ENCODE data around the gene MPND.

MPND gene

DNA sequence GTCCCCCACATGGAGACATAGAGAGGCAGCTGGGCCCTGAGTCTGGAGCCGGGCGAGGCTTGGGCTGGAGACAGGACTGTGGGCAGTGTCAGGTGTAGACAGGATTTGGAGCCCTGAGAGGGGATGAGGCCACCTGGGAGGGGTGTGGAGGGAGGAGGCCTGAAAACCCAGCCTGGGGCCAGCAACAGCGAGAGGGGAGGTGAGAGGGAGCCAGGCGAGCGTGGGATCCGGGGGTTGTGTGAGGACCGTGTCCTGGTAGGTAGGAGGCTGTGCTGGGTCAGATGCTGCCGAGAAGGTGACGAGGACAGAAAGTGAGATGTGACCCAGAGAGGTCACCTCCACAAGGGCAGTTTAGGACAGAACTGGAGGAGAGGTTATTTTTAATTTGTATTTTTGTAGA, 7.4 kb downstream of the MPND start:
- DNase-seq: no peak

DNA sequence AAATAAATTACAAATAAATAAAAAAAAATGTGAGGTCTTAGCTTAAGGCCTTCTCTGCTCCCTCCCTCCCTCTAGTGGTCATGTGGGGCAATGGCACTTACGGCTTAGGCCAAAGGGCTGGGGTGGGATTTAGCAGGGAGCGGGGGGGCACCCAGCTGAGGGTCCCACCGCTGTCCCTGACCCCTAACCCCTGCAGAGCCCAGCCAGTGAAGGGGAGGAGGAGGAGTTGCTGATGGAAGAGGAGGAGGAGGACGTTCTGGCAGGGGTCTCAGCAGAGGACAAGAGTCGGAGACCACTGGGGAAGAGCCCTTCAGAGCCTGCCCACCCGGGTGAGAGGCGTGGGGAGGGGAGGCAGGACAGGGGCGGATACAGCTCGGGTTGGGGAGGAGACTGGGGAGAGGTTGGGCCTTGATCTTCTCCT, 9.3 kb downstream of the MPND start:
- DNase-seq: peak; percentile 61

DNA sequence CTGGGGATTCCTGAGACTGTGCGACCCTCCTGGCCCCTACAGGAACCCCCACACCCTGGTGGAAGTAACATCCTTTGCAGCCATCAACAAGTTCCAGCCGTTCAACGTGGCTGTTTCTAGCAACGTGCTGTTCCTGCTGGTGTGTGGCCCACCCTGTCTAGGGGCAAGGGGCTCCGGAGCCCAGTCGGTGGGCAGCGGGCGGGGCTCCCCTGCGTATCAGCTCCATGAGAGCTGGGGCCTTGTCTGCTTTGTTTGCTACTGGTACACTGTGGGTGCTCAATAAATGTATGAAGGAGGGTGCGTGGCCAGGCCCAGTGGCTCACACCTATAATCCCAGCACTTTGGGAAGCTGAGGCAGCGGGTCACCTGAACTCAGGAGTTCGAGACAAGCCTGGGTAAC, 10.9 kb downstream of the MPND start:
- no peak for DNase-seq

DNA sequence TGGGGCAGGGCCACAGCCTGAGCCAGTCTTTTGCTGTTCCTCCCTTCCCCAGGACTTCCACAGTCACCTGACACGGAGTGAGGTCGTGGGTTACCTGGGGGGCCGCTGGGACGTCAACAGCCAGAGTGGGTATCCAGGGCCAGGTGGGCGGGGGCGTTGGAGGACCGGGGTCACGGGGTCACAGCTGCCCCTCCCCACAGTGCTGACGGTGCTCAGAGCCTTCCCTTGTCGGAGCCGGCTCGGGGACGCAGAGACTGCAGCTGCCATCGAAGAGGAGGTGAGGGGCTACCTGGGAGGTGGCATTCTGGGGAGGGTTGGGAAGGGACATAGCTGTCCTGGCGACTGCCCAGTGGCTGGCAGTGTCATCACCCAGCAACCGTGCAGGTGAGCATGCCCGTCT, 11.5 kb downstream of the MPND start:
- no peak for DNase-seq

DNA sequence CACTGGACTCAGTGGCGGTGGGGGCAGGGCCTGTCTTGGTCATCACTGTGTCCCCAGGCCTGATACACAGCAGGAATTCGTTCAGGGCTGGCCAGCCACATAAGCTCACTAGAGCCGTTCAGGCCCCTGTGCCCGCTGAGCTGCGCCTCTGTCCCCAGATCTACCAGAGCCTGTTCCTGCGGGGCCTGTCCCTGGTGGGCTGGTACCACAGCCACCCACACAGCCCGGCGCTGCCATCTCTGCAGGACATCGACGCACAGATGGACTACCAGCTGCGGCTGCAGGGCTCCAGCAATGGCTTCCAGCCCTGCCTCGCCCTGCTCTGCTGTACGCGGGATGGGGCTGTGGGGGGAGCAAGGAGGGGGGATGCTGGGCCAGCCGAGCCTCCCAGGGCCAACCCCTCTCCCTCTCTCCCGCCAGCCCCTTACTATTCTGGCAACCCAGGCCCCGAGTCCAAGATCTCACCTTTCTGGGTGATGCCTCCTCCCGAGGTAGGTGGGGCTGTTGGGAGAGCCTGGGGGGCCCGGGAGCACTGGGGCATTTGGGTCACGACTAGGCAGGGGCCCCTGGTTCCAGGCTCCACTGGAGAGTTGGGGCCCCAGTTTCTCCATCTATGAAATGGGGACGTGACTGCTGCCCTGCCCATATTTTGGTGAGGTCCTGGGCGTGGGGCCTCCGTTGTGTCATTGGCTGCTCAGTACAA, 13.9 kb downstream of the MPND start:
- no peak for DNase-seq

DNA sequence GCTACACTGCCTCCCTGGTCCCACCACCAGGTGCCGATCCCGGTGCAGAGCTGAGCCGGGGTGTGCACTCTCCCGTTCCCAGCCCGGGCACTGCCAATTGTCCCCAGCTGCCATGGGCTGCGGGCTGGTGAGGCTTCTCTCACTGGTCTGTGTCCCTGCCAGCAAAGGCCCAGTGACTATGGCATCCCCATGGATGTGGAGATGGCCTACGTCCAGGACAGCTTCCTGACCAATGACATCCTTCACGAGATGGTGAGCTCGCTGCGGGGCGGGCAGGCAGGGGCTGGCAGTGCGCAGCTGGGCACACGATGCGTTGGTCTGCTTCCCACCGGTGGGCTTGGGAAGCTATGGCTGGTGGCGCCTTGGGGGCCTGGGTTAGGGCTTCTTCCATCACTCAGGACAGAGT, 14.6 kb downstream of the MPND start:
- no peak for DNase-seq

DNA sequence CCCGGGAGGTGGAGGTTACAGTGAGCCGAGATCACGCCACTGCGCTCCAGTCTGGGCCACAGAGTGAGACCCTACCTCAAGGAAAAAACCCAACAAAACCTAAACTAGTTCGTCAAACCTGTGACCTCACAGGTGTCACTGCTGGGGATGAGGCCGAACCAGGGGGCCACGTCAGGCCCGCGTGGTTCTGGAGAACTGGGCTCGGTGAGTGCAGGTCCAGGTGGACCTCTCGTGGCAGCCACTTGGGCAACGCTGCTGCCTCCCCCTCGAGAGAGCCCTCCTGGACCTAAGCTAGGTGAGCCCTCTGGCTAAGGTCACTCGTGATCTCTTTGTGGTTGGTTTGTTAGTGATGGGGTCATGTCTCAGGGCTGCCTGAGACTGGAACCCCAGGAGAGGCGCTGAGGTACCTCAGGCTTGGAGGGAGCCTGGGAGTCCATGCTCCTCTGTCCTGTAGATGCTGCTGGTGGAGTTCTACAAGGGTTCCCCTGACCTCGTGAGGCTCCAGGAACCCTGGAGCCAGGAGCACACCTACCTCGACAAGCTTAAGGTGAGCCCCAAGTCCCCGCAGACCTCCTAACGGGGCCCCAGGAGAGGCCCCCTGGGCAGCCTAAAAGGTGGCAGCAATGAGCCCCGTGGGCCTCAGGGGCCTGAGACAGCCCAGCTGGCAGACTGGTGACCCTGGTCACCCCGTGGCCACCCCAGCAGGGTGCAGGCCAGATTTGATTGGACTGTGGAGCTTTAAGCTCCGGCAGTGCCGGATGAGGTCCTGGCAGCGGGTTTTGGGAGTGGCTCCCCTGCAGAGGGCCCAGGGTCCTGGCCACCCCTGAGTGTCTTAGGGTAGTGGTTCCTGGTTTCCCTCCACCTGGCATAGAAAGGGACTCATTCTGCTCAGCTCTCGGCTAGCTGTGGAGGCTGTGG, 15.6 kb downstream of the MPND start:
- no peak for DNase-seq

DNA sequence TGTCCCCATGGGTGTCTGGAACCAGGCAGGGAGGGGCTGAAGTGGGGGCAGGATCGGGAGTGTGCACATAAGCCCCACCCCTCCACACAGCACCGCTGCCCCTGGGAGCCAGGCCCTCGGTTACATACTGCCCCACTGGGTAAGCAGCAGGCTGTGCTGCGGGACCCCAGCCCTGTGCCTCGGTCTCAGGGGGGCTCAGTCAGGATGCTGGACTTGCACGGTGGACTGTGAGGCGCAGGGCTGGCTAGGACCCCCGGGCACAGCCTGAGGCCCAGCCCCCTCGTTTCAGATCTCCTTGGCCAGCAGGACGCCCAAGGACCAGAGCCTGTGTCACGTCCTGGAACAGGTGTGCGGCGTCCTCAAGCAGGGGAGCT, 16.3 kb downstream of the MPND start:
- DNase-seq: no peak

DNA sequence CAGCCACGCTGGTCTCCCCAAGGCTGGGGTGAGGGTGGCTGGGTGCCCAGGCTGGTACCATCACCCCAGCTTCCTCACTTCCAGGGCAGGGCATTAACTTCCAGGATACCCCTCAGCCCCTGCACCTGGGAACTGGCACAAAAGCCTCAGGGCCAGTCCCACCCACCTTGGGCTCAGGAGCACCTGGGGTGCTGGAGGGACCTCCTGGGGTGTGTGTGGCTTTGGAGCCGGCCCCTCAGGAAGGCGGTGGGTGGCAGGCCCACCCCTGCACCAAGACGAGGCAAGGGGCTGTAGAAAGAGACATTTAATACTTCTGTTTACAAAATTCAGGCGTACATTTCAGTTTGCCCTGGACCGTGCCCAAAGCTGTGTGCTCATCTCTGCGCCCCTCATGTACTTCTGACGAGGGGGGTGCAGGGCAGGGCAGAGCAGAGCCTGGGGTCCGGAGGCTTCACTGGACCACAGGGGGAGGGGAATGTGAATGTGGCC, 16.8 kb downstream of the MPND start:
- no peak for DNase-seq

DNA sequence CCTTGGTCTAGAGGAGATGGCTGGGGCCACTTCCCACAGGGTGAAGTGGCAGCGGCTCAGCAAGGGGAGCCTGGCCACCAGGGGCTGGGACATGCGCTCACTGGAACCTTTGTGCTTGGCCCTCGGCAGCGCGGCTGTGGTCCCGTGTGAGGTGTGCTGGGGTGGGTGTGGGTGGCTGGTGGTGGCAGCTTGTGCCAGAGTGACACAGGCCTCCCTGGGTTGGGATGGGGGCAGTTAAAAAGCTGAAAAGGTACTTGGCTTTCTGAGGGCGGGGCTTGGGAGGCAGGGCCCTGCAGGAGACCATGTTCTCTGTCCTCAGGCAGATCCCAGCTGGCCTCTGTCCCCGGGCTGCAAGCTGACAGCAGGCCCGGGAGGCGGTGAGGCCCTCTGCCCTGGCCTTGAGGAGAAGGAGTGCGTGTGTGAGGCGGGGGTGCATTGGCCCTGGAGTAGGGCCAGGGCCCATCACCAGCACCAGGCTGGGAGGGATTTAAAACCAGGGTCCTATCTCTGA, 17.3 kb downstream of the MPND start:
- no peak for DNase-seq

DNA sequence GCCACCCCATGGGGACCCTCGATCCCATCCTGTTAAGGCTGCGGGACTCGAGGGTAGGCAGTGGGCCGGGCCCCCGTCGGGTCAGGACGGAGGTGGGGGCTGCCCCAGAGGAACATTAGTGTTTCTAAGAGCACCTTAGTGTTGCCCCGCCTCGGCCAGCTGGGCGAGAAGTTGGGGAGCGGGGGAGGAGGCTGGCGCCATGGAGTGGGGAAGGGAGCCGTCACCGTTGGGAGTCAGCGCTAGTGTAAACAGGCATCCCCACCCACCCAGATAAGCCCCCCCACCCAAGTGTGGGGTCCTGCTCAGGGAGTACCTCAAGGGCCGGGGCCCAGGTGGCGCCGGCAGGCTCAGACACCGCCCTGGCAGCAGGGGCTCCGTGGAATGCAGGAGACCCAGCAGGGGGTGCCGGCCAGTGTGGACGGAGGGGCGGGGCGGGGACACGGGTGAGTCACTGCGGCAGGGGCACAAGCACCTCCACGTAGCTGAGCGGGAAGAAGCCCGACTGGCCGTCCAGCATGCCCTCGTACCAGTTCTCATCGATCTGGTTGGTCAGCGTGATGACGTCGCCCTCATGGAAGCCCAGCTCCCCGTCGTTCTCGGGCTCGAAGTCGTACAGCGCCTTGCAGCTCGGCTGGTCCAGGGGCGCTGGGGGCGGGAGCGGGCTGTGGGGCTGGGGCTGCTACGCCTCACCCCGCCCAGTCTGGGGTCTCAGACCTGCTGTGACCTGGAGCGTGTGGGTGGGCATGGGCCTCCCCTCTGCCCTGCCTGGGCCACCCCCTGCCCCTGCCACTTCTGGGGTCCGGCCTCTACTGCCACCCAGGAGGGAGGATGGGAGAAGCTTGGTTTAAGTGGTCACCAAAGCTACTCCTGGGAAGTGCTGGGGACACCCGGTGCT, 18.0 kb downstream of the MPND start:
- no peak for DNase-seq

DNA sequence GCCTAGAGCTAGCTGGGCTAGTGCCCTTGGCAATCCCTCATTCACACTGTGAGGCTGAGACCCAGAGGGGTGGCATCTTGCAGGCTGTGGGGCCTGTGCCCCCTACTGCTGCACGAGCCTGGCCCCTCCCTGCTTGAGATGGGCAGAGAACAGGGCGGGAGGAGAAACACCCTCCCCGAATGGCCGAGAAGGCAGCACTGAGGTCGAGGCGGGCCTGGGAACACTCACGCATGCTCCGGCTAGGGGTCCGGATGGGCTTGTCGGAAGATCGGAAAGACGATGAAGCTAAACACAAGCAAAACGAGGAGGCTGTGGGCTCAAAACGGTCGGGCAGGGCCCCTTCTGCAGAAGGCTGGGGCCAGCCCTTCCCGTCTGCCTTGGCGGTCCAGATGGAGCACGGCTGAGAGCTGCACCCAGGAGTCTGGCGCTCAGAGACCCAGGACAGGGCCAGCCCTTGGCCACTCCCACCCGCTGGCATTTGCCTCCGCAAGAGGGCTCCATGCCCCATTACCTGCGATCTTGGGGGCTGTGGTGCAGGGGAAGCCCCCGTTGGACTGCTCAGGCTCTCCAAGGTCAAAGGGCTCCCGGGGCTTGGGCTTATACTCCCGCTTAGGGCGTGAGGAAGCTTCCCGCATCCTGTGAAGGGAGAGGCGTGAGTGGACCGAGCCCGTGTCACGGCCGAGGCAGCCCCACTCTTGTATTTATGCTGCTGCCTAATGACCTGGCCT, 18.9 kb downstream of the MPND start:
- DNase-seq: no peak

DNA sequence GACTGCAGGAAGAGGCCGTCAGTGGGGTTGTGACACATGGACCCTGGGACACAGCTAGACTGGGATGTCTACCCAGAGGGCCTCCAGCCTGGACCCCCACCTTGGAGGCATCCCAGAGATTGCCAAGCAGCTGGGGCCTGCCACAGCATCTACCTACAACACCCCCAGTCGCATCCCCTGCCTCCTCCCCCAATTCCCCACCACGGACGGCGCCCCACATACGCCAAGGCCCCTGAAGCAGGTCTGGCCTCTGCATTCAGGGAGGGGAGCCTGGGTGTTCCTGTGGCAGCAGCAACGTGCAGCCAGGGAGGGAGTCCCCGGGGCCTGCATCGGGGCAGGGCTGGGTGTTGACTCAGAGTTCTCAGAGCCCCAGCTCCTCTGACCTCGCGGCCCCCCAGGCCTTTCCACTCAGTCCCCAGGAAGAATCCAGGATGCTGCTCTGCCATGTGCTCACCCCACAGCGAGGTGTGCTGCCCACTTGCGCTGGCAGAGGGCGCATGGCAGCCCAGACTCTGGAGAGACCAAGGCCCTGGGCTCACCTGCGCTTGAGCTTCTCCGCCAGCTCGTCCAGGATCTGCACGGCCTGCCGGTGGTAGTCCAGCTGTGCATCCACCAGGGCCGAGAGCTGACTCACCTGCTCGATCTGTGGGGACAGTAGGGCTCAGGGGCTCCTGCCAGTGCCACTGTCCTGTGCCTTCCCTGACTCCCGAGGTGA, 19.6 kb downstream of the MPND start:
- no peak for DNase-seq

DNA sequence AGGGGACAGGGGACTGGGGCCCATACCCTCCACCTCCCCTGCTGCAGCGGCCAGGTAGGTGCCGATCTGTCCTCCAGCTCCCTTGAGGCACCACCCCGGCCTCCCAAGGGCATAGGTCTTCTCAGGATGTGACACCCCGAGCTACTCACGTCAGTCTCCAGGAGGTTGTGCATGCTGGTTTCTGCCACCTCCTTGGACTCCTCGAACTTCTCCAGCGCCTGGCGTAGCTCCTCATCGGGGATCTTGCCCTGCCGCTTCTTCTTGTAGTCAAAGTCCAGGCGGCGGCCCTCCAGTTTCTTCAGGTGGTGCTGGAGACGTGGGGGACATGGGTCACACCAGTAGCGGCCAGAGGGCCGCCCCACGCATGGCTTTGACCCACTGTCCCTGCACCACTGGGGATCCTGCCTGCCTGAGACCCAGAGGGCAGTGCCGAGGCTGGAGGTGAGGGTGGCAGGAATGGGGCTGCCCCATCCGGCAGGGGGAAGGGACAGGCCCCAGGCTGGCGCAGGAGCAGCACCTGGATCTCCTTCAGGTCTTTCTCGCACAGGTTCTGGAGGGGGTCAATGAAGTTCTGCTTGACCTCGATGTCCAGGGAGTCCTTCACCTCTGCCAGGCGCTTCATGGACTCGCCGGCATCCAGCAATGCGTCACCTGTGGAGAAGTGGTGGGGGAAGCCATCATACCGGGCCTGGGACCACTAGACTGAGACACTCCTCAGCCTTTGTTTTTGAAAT, 20.4 kb downstream of the MPND start:
- DNase-seq: no peak

DNA sequence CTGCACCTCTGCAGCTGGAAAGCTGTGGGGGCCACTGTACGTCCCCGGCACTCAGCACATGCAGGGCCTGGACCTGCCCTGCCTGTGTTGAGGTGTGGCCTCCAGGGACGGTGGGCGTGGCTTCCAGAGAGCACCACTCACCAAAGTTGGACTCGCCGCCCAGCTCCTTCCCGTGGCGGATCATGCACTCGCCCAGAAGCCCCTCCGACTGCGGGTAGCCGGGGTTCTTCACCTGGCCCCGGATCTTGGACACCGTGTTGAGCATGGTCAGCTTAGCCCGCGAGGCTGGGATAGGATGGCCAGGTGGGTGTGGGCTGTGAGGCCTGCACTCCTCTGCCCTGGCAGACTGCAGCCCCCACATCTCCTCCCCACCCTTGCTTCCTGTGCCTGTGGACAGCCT, 22.0 kb downstream of the MPND start:
- DNase-seq: no peak

DNA sequence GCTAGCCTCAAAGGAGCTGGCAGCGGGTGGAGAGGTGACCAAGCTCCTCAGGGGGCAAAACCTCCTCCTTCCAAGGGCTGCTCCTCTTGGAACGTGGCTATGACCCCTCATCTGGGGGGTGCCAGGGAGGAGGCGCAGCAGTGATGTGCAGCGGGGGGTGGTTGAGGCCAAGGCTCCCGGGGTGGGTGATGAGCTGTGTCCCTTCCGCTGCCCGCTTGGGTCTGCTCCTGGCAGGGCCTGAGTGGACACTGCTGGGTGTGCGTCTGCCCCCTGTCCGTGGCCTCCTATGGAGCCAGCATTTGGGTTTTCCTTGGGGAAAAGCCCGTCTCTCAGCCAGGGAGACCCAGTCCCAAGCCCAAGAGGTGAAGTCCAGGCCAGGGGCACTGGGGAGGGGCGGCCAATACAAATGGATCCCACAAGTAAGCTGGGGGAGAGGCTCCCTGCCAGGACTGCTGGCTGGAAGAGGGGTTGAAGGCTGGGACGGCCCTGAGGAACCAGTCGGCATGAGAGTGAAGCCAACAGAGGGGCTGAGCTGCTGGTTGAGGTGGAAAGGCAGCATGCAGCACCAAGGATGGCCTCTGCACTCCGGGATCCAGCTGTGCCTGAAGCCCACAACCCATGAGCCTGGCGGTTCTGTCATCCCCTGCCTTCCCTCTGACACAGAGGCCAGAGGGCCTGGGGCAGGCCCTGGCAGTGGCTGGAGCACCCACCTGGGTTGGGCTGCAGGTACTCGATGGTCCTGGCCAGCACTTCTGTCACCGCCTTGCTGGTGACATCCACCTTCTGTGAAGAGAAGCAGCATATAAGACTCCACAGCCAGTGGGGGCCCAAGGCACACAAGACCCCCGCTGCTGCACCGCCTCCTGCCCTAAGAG, 22.7 kb downstream of the MPND start:
- no peak for DNase-seq

DNA sequence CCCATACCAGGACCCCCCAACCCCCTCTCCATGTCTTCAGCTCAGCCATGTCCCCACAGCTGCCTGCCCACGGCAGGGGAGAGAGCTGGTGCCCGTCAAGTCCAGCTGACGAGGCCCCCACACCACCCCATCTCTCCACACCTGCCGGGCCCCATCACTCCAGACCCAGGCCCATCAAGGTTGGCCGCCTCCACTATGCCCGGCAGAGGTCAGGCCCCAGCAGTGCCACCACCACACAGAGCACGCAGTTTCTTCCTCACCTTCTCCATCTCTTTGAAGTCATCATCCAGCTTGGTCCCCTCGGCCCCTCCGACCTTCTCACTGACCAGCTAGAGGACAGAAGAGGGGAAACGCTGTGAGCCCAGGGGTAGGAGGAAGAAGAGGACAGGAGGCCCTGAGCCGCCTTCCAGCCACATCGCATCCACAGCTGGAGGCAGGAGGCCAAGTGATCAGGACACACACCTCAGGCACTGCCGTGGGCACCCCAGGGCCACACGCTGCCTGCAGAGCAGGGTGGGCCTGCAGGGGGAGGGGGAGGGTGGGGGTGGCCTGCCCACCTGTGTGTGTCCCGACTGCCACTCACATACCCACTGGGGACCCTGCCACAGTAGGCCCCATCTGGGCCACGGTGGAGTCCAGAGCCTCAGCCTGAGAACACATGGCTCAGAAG, 23.4 kb downstream of the MPND start:
- no peak for DNase-seq

DNA sequence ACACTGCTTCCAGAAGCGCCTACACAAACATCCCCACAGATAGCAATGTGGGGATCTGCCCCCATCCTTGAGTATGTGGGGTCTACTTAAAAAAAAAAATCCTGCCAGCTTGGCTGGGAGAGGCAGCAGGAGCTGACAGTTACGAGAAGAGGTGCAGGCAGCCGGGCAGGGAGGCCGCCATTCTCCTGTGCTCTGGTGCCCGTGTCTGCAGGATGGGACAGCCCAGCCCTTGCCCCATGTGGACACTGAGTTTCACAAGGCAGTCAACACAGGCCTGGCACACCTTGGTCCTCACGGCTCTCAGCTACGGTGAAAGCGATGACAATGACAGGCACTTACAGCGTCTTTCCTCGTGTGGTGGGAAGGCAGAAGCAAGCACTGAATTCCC, 24.0 kb downstream of the MPND start:
- no peak for DNase-seq

DNA sequence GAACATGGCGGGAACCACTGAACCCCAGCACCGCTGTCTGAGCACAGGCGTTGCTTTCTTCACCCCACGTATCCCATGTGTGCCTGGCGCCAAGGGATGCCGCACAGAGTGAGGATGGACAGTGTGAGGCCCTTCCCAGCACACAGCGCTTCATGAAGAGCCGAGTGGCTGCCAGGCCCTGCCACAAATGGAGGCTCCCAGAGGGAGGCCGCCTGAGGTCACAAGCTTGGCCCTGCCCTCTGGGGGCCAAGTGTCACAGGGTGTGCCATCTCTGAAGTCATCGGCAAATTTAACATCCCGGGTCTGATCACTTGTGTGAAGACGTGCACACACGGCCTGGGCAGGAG, 24.4 kb downstream of the MPND start:
- DNase-seq: no peak

All from activated gamma-delta T cell treated with Interleukin-2 at 50 U/mL for 16 hours (primary cell).